ENCODE measurements around the gene FGF12. TPM values are rescaled to one million over a fixed set of nuclear protein-coding genes. Genes with fewer than 3 reads are reported as not detected.

The FGF12 gene
- total and polyA plus RNA-seq, 2 donors (not counting 1 experiment from before 2014, with no cell fraction given): 0.17 TPM; not detected in 1

DNA sequence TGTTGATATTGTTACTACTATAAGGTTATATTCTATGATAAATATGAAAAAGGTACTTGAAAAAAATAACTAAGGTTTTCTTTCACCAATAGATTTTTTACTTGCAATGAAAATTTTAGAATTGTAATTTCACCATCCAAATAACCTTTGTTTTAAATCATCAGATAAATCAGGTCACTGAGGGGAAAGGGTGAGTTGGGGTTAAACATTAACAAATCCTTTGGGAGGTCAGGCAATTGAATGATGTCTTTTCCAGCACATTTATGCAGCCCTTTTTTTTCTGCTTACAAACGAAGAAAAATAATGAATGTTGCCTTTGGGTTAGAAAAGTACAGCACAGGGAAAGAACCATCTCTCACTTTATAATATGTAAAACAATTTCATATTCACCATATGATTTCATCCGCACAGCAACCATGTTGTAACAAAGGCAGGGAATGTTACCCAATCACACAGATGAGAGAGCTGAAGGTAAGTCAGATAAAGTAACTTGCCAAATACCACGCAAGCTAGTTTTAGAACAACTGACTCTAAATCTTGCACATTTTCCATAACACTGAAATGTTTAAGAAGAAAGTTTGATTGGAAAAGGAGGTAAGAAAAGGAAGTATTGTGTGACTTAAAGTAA, 151.3 kb downstream of the FGF12 start:
- no peak overlapping the region for H3K27ac ChIP-seq (ENCODE audit: insufficient read depth, low read length)
- H3K4me3 ChIP-seq (replicated peaks in 1 of 4; ENCODE audit: control extremely low read depth in 1 of 4, insufficient read depth in 1 of 4, low read depth in 3 of 4, low read length in 4 of 4): no peak overlapping the region
- no peaks in the 10 kb centered on the region for H3K9me3 ChIP-seq (ENCODE audit: control insufficient read depth, insufficient read depth, low read depth, low read length)
- TF ChIP-seq, protein P1, sequence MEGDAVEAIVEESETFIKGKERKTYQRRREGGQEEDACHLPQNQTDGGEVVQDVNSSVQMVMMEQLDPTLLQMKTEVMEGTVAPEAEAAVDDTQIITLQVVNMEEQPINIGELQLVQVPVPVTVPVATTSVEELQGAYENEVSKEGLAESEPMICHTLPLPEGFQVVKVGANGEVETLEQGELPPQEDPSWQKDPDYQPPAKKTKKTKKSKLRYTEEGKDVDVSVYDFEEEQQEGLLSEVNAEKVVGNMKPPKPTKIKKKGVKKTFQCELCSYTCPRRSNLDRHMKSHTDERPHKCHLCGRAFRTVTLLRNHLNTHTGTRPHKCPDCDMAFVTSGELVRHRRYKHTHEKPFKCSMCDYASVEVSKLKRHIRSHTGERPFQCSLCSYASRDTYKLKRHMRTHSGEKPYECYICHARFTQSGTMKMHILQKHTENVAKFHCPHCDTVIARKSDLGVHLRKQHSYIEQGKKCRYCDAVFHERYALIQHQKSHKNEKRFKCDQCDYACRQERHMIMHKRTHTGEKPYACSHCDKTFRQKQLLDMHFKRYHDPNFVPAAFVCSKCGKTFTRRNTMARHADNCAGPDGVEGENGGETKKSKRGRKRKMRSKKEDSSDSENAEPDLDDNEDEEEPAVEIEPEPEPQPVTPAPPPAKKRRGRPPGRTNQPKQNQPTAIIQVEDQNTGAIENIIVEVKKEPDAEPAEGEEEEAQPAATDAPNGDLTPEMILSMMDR (conservative IDR thresholded peaks at IDR 0.05 in 1 of 2, IDR thresholded peaks at IDR 0.05 in 1 of 2; ENCODE audit: low read depth in 1 of 2, low read length in 2 of 2): no peak
- TF ChIP-seq EZH2 (IDR thresholded peaks at IDR 0.05; ENCODE audit: low read length, missing control alignments): no peak
- no peak overlapping the region for H2AFZ ChIP-seq (ENCODE audit: low read length)
- H3K4me2 ChIP-seq (ENCODE audit: extremely low read depth, insufficient read depth, low read length): no peak overlapping the region
- H3K4me1 ChIP-seq (ENCODE audit: control insufficient read depth, extremely low read depth, insufficient read depth, low read length): no peaks in the 10 kb centered on the region
- no peak overlapping the region for H3K9ac ChIP-seq (ENCODE audit: insufficient read depth, low read length)
- no peak for DNase-seq (ENCODE audit: low read depth in 2 of 2)
- H3K79me2 ChIP-seq (ENCODE audit: control insufficient read depth, insufficient read depth, low read length): no peaks in the 10 kb centered on the region
- H3K27me3 ChIP-seq (ENCODE audit: control insufficient read depth, insufficient read depth, low read length): no peaks in the 10 kb centered on the region
- no peaks in the 10 kb centered on the region for H3K36me3 ChIP-seq (ENCODE audit: control insufficient read depth, insufficient read depth, low read length)
- no peaks in the 10 kb centered on the region for H4K20me1 ChIP-seq (ENCODE audit: control insufficient read depth, extremely low read depth, insufficient read depth, low read length)

DNA sequence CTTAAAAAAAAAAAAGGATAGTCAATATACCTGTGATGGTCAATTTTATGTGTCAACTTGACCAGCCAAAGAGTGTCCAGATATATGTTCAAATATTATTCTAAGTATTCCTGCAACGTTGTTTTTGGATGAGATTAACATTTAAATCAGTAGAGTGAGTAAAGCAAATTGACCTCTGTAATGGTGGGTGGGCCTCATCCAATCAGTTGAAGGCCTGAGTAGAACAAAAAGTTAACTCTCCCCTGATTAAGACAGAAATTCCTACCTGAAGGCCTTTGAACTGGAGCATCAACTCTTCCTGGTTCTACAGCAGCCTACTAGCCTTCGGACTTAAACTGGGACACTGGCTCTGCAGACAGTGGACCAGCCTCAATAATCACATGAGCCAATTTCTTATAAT, 154.1 kb downstream of the FGF12 start:
- H3K27ac ChIP-seq (ENCODE audit: insufficient read depth, low read length): no peak overlapping the region
- H4K20me1 ChIP-seq (ENCODE audit: control insufficient read depth, extremely low read depth, insufficient read depth, low read length): no peaks in the 10 kb centered on the region
- H3K4me1 ChIP-seq (ENCODE audit: control insufficient read depth, extremely low read depth, insufficient read depth, low read length): no peaks in the 10 kb centered on the region
- H3K9me3 ChIP-seq (ENCODE audit: control insufficient read depth, insufficient read depth, low read depth, low read length): no peaks in the 10 kb centered on the region
- no peaks in the 10 kb centered on the region for H3K79me2 ChIP-seq (ENCODE audit: control insufficient read depth, insufficient read depth, low read length)
- H3K4me3 ChIP-seq (replicated peaks in 1 of 4; ENCODE audit: control extremely low read depth in 1 of 4, insufficient read depth in 1 of 4, low read depth in 3 of 4, low read length in 4 of 4): no peak overlapping the region
- TF ChIP-seq, protein P1 (conservative IDR thresholded peaks at IDR 0.05 in 1 of 2, IDR thresholded peaks at IDR 0.05 in 1 of 2; ENCODE audit: low read depth in 1 of 2, low read length in 2 of 2): no peak
- no peak for TF ChIP-seq EZH2 (IDR thresholded peaks at IDR 0.05; ENCODE audit: low read length, missing control alignments)
- no peak for DNase-seq (ENCODE audit: low read depth in 2 of 2)
- no peak overlapping the region for H2AFZ ChIP-seq (ENCODE audit: low read length)
- no peaks in the 10 kb centered on the region for H3K27me3 ChIP-seq (ENCODE audit: control insufficient read depth, insufficient read depth, low read length)
- no peak overlapping the region for H3K9ac ChIP-seq (ENCODE audit: insufficient read depth, low read length)
- H3K4me2 ChIP-seq (ENCODE audit: extremely low read depth, insufficient read depth, low read length): no peak overlapping the region
- no peaks in the 10 kb centered on the region for H3K36me3 ChIP-seq (ENCODE audit: control insufficient read depth, insufficient read depth, low read length)

DNA sequence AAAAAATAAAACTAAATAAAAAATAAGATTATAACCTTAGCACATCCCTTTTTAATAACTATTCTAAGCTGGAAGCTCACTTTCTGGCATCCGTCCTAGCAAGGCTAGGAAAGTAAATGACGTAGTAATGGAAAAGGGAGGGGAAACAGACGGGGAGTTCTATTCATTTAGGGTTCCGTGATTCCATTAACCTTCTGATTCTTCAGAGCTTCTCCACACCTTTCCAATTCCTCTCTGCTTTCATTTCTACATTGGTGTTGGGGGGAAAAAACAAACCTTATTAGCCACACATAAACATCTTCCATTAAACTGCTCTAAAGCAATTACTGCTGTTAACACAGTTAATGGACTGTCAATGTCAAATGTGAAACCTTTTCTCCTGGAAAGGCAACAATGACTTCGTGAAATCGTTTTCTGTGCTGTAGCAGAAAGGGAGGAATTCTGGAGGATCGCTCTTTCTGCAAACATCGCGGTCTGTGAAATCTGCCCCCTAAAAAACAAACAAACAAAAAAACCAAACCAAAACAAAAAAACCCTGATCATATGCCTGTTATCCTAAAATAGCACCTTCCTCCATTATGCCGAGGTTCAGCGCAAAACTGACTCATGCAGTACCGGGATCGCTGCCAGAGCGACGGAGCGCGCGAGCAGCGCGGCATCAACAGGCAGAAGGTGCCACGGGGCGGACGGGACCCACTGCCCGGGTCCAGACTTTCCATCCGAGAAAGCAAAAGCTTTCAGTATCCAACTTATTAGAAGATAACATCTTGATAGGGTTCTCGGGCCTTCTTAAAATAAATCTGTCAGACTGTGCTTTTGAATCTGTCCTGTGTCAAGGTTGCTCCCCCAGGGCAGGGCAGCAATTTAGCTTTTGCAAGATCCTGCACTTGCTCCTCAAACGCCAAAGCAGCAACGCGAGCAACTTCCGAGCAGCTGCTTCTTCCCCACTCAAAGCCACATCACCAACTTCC, 156.2 kb downstream of the FGF12 start:
- no peaks in the 10 kb centered on the region for H4K20me1 ChIP-seq (ENCODE audit: control insufficient read depth, extremely low read depth, insufficient read depth, low read length)
- H3K27me3 ChIP-seq (ENCODE audit: control insufficient read depth, insufficient read depth, low read length): no peaks in the 10 kb centered on the region
- H3K27ac ChIP-seq (ENCODE audit: insufficient read depth, low read length): no peak overlapping the region
- no peaks in the 10 kb centered on the region for H3K79me2 ChIP-seq (ENCODE audit: control insufficient read depth, insufficient read depth, low read length)
- peak overlapping the region; percentile 27 to 60 (median 48) for H3K4me3 ChIP-seq (replicated peaks in 1 of 4; ENCODE audit: control extremely low read depth in 1 of 4, insufficient read depth in 1 of 4, low read depth in 3 of 4, low read length in 4 of 4)
- H3K36me3 ChIP-seq (ENCODE audit: control insufficient read depth, insufficient read depth, low read length): no peaks in the 10 kb centered on the region
- no peak overlapping the region for H3K9ac ChIP-seq (ENCODE audit: insufficient read depth, low read length)
- H3K9me3 ChIP-seq (ENCODE audit: control insufficient read depth, insufficient read depth, low read depth, low read length): no peaks in the 10 kb centered on the region
- H2AFZ ChIP-seq (ENCODE audit: low read length): peak overlapping the region; percentile 57
- peak; percentile 36 to 63 for DNase-seq (ENCODE audit: low read depth in 2 of 2)
- TF ChIP-seq EZH2 (IDR thresholded peaks at IDR 0.05; ENCODE audit: low read length, missing control alignments): no peak
- TF ChIP-seq, protein P1 (conservative IDR thresholded peaks at IDR 0.05 in 1 of 2, IDR thresholded peaks at IDR 0.05 in 1 of 2; ENCODE audit: low read depth in 1 of 2, low read length in 2 of 2): no peak
- H3K4me2 ChIP-seq (ENCODE audit: extremely low read depth, insufficient read depth, low read length): peak overlapping the region; percentile 74
- no peaks in the 10 kb centered on the region for H3K4me1 ChIP-seq (ENCODE audit: control insufficient read depth, extremely low read depth, insufficient read depth, low read length)
